HT1080 (cell line): ENCODE data around the gene NDUFS6. TPM values are rescaled to one million over a fixed set of nuclear protein-coding genes. Genes with fewer than 3 reads are reported as not detected.
"Not testable (repeated sequence)": the region's sequence is repeated elsewhere in the genome, so short reads cannot be mapped to it uniquely, and the experiment has no call there.

Source experiments
- DNase-seq: peaks from one replicate; pipeline ENCODE4 v3.0.0-alpha.2; 2015; ENCODE audit warnings: low read depth
- total RNA-seq: library from RNA; depleted of rRNA; stranded (reverse); fragments of >200 nt; shearing (Covaris generic); gene quantifications from 2 replicates; pipeline ENCODE4 v1.2.3, GENCODE V29; 2014

NDUFS6 gene
- total RNA-seq, 1 experiment from 2014 or later = 102 TPM

GRCh38 chr5:1814183-1815020 is 13.2 kb downstream of the NDUFS6 start:
- no peak for DNase-seq

GRCh38 chr5:1815071-1815786 is 14.0 kb downstream of the NDUFS6 start:
- no peak for DNase-seq

- DNase-seq = no peak
Measured at GRCh38 chr5:1815881-1816292, 14.7 kb downstream of the NDUFS6 start.

- not testable (repeated sequence) for DNase-seq
Measured at GRCh38 chr5:1816495-1817089, 15.4 kb downstream of the NDUFS6 start.

- DNase-seq = no peak
Measured at GRCh38 chr5:1817261-1818043, 16.2 kb downstream of the NDUFS6 start.

- no peak for DNase-seq
Measured at GRCh38 chr5:1818784-1819183, 17.6 kb downstream of the NDUFS6 start.

GRCh38 chr5:1819458-1819857 is 18.3 kb downstream of the NDUFS6 start:
- no peak for DNase-seq

- no peak for DNase-seq
Measured at GRCh38 chr5:1820381-1820780, 19.2 kb downstream of the NDUFS6 start.

- DNase-seq = no peak
Measured at GRCh38 chr5:1820926-1821325, 19.7 kb downstream of the NDUFS6 start.

- DNase-seq = no peak
Measured at GRCh38 chr5:1821862-1822261, 20.7 kb downstream of the NDUFS6 start.

GRCh38 chr5:1823381-1824034 is 22.3 kb downstream of the NDUFS6 start:
- DNase-seq = no peak

GRCh38 chr5:1824109-1824821 is 23.1 kb downstream of the NDUFS6 start:
- no peak for DNase-seq

GRCh38 chr5:1824903-1825841 is 24.0 kb downstream of the NDUFS6 start:
- DNase-seq = no peak

- no peak for DNase-seq
Measured at GRCh38 chr5:1826235-1826980, 25.2 kb downstream of the NDUFS6 start.

GRCh38 chr5:1827025-1827885 is 26.0 kb downstream of the NDUFS6 start:
- DNase-seq = no peak

- DNase-seq = no peak
Measured at GRCh38 chr5:1827886-1828397, 26.7 kb downstream of the NDUFS6 start.

GRCh38 chr5:1830571-1831228 is 29.5 kb downstream of the NDUFS6 start:
- DNase-seq = no peak
